ENCODE results near the gene KNDC1. TPM values are rescaled to one million over a fixed set of nuclear protein-coding genes. Genes with fewer than 3 reads are reported as not detected.

Gene KNDC1
- total and polyA plus RNA-seq, 2 donors (not counting 3 experiments of a cell fraction or from before 2014, with no cell fraction given): not detected

GRCh38 chr10:133162910-133163856 lies 3.2 kb downstream of the KNDC1 start:
- H3K4me2 ChIP-seq (ENCODE audit: insufficient read depth, low read length): no peak overlapping the region
- FAIRE-seq: no peak
- no peak for DNase-seq (ENCODE audit: low read depth, low spot score)
- dilution Hi-C loops (cut with MboI; ENCODE audit: extremely low pct_ligation_motif_present, low sequenced_read_pairs) (no loop called here), intact Hi-C loops (cut with micrococcal nuclease) (no loop called here)
- no peak overlapping the region for H2AFZ ChIP-seq (ENCODE audit: low read depth, low read length)
- H3K9me1 ChIP-seq (replicated peaks; ENCODE audit: control insufficient read depth, extremely low read depth, insufficient read depth, low read length): no peaks in the 10 kb centered on the region
- H3K36me3 ChIP-seq (ENCODE audit: control insufficient read depth in 2 of 2, extremely low read depth in 1 of 2, insufficient read depth in 2 of 2, low read length in 2 of 2): no peaks in the 10 kb centered on the region
- H3K79me2 ChIP-seq (ENCODE audit: control insufficient read depth, insufficient read depth, low read length): no peaks in the 10 kb centered on the region
- H3K27me3 ChIP-seq (ENCODE audit: control insufficient read depth in 2 of 2, insufficient read depth in 2 of 2, low read length in 2 of 2): peaks cover 3 to 12% of the 10 kb centered on the region in 2 experiments
- no peaks in the 10 kb centered on the region for H3K9me3 ChIP-seq (replicated peaks; ENCODE audit: control insufficient read depth, insufficient read depth, low read length)
- BruUV-seq (replicated peaks): no TSS peak
- ChIA-PET POLR2A (no interaction called here), CTCF (no interaction called here)
- no peak overlapping the region for H3K27ac ChIP-seq (ENCODE audit: insufficient read depth, low read depth, low read length)
- TF ChIP-seq GATA2 (IDR thresholded peaks at IDR 0.05; ENCODE audit: insufficient read depth, insufficient read length, low read depth, low read length) (no peak), MYC (IDR thresholded peaks at IDR 0.05; ENCODE audit: low read depth, low read length) (no peak), POLR2A (IDR thresholded peaks at IDR 0.05; ENCODE audit: low read depth, low read length) (no peak), POLR2AphosphoS5 (IDR thresholded peaks at IDR 0.05; ENCODE audit: insufficient read depth, low read depth, low read length) (no peak), EZH2 (IDR thresholded peaks at IDR 0.05; ENCODE audit: borderline replicate concordance, low read depth, low read length, severe bottlenecking) (no peak), MAX (IDR thresholded peaks at IDR 0.05; ENCODE audit: insufficient read depth, insufficient read length) (no peak), JUN (IDR thresholded peaks at IDR 0.05; ENCODE audit: borderline replicate concordance, insufficient read depth, insufficient read length, low read depth) (no peak)
- H3K4me1 ChIP-seq (ENCODE audit: control insufficient read depth, extremely low read depth, insufficient read depth, low read length): no peaks in the 10 kb centered on the region
- no peak overlapping the region for H3K9ac ChIP-seq (replicated peaks; ENCODE audit: extremely low read depth, insufficient read depth, low read length)
- H3K4me3 ChIP-seq (replicated peaks in 1 of 3; ENCODE audit: insufficient read depth in 1 of 3, low read depth in 1 of 3, low read length in 3 of 3): no peak overlapping the region
- no peaks in the 10 kb centered on the region for H4K20me1 ChIP-seq (replicated peaks; ENCODE audit: control insufficient read depth, extremely low read depth, insufficient read depth, low read length)
